IMR-90 (cell line): Measurements from ENCODE around the gene MTCP1. TPM values are rescaled to one million over a fixed set of nuclear protein-coding genes. Genes with fewer than 3 reads are reported as not detected.

Experiments
- ATAC-seq: fragments of 200-7000 bp; cut with Tn5 transposase; 2 replicates; pipeline ENCODE4 v1.9.1; 2020; ENCODE audit warnings: low read depth, mild to moderate bottlenecking, moderate library complexity
- BruUV-seq: library from RNA; stranded (reverse); fragments of 400-500 nt; replicated peaks from 2 replicates; lab custom pipeline; 2021; lab: Mats Ljungman, UMichigan
- CTCF ChIA-PET: fragments of 300-600 bp; formaldehyde crosslinking; extraction: SDS; loops from one replicate; lab custom pipeline; 2021; ENCODE audit warnings: antibody characterized with exemption; lab: Yijun Ruan, JAX
- POLR2A ChIA-PET: fragments of 300-600 bp; sonication (Branson Sonifier 250); formaldehyde crosslinking; loops from one replicate; lab custom pipeline; 2022; ENCODE audit warnings: antibody characterized with exemption; ENCODE audit not compliant: unreplicated experiment; lab: Charles Lee
- DNase-seq: peaks from one replicate; pipeline ENCODE4 v3.0.0; 2013
- H2AFZ ChIP-seq: replicated peaks from 2 replicates; pipeline ENCODE3; 2013; ENCODE audit warnings: low read length, mild to moderate bottlenecking; ENCODE audit not compliant: poor library complexity
- H2AK5ac ChIP-seq: 2 replicates; pipeline ENCODE4 v1.6.1; 2013; ENCODE audit warnings: low read depth, low read length, inconsistent platforms
- H2AK9ac ChIP-seq: replicated peaks from 2 replicates; pipeline ENCODE3; 2013; ENCODE audit warnings: mild to moderate bottlenecking, low read depth, low read length, moderate library complexity; ENCODE audit not compliant: poor library complexity
- H2BK120ac ChIP-seq: 2 replicates; pipeline ENCODE4 v1.6.1; 2013; ENCODE audit warnings: low read depth, low read length, inconsistent platforms
- H2BK15ac ChIP-seq: 3 replicates; pipeline ENCODE4 v1.6.1; 2013; ENCODE audit warnings: low read depth, low read length, inconsistent platforms
- H2BK20ac ChIP-seq: 2 replicates; pipeline ENCODE4 v1.6.1; 2013; ENCODE audit warnings: low read depth, mild to moderate bottlenecking, inconsistent platforms, low read length, moderate library complexity
- H2BK5ac ChIP-seq: 2 replicates; pipeline ENCODE4 v1.6.1; 2013; ENCODE audit warnings: mild to moderate bottlenecking, low read depth, low read length, inconsistent platforms; ENCODE audit not compliant: poor library complexity, severe bottlenecking
- H3K14ac ChIP-seq: replicated peaks from 2 replicates; pipeline ENCODE4 v1.6.1; 2013; ENCODE audit warnings: low read depth, low read length, inconsistent platforms
- H3K18ac ChIP-seq: 2 replicates; pipeline ENCODE4 v1.6.1; 2013; ENCODE audit warnings: low read depth, low read length, control low read depth
- H3K23ac ChIP-seq: 2 replicates; pipeline ENCODE4 v1.6.1; 2013; ENCODE audit warnings: low read depth, low read length, inconsistent platforms
- H3K27ac ChIP-seq: 2 replicates; pipeline ENCODE4 v1.5.1; 2013; ENCODE audit warnings: mild to moderate bottlenecking, control low read depth, low read length; ENCODE audit not compliant: insufficient read depth
- H3K27me3 ChIP-seq: 2 replicates; pipeline ENCODE4 v1.6.1; 2013; ENCODE audit warnings: low read length; ENCODE audit not compliant: control insufficient read depth, insufficient read depth
- H3K36me3 ChIP-seq: 2 replicates; pipeline ENCODE4 v1.6.1; 2013; ENCODE audit warnings: low read length, mixed read lengths; ENCODE audit not compliant: control insufficient read depth, insufficient read depth
- H3K4ac ChIP-seq: 2 replicates; pipeline ENCODE4 v1.6.1; 2013; ENCODE audit warnings: low read depth, low read length, inconsistent platforms
- H3K4me1 ChIP-seq: 2 replicates; pipeline ENCODE4 v1.6.1; 2013; ENCODE audit warnings: low read length, mixed read lengths; ENCODE audit not compliant: control insufficient read depth, insufficient read depth
- H3K4me2 ChIP-seq: 2 replicates; pipeline ENCODE4 v1.6.1; 2013; ENCODE audit warnings: low read depth, mild to moderate bottlenecking, control low read depth, low read length, moderate library complexity
- H3K4me3 ChIP-seq: 2 replicates; pipeline ENCODE4 v1.5.1; 2013; ENCODE audit warnings: low read depth, mild to moderate bottlenecking, control low read depth, low read length, moderate library complexity; ENCODE audit not compliant: insufficient read depth
- H3K56ac ChIP-seq: 2 replicates; pipeline ENCODE4 v1.6.1; 2013; ENCODE audit warnings: low read length, inconsistent platforms; ENCODE audit not compliant: insufficient read depth; ENCODE audit errors: extremely low read depth
- H3K79me1 ChIP-seq, 2 experiments: 2 replicates each; pipeline ENCODE4 v1.6.1; 2013; ENCODE audit warnings: low read length in 2 of 2, inconsistent platforms in 1 of 2, low read depth in 1 of 2
- H3K9ac ChIP-seq: 2 replicates; pipeline ENCODE4 v1.6.1; 2013; ENCODE audit warnings: low read depth, low read length, control low read depth
- H3K9me1 ChIP-seq: 2 replicates; pipeline ENCODE4 v1.6.1; 2013; ENCODE audit warnings: low read length, inconsistent platforms; ENCODE audit not compliant: insufficient read depth
- H3K9me3 ChIP-seq: 2 replicates; pipeline ENCODE4 v1.6.1; 2013; ENCODE audit warnings: low read length; ENCODE audit not compliant: control insufficient read depth, insufficient read depth
- H4K20me1 ChIP-seq: 2 replicates; pipeline ENCODE4 v1.6.1; 2013; ENCODE audit warnings: low read length, inconsistent platforms; ENCODE audit not compliant: insufficient read depth
- H4K5ac ChIP-seq: 2 replicates; pipeline ENCODE4 v1.6.1; 2013; ENCODE audit warnings: mild to moderate bottlenecking, low read depth, low read length, control low read depth
- H4K8ac ChIP-seq, 2 experiments: 2 replicates each; pipeline ENCODE4 v1.6.1; 2013; ENCODE audit warnings: low read depth in 2 of 2, low read length in 2 of 2, control low read depth in 1 of 2, inconsistent platforms in 1 of 2
- H4K91ac ChIP-seq: 2 replicates; pipeline ENCODE4 v1.6.1; 2013; ENCODE audit warnings: low read depth, low read length, inconsistent platforms; ENCODE audit not compliant: insufficient read depth
- MAFK ChIP-seq: IDR thresholded peaks from 2 replicates; pipeline ENCODE4 v1.6.1; 2012; ENCODE audit warnings: low read depth, low read length, improper control_type of control experiment
- NFE2L2 ChIP-seq: fragments of 150-350 bp; IDR thresholded peaks from 2 replicates; pipeline ENCODE4 v1.6.1; 2016; ENCODE audit warnings: low read depth, mild to moderate bottlenecking, low read length
- RAD21 ChIP-seq: IDR thresholded peaks from 2 replicates; pipeline ENCODE4 v1.6.1; 2012; ENCODE audit warnings: low read length, improper control_type of control experiment
- SMC3 ChIP-seq: fragments of 150-350 bp; IDR thresholded peaks from 2 replicates; pipeline ENCODE4 v1.6.1; 2016; ENCODE audit warnings: low read depth, mild to moderate bottlenecking, antibody characterized with exemption, low read length, moderate library complexity
- dilution Hi-C: fragments of 300-500 bp; cut with HindIII; formaldehyde crosslinking; loops from one replicate; pipeline ENCODE4 v1.14.3; 2018; ENCODE audit warnings: low sequenced_read_pairs; ENCODE audit not compliant: unreplicated experiment
- in situ Hi-C: fragments of 300-500 bp; cut with MboI; formaldehyde crosslinking; loops from 3 replicates; pipeline ENCODE4 v1.14.3; 2019; ENCODE audit warnings: low sequenced_read_pairs, inconsistent platforms, mixed read lengths
- intact Hi-C: fragments of 100-400 bp; cut with micrococcal nuclease; formaldehyde crosslinking; loops from 2 replicates; pipeline ENCODE4 v1.10.0; 2022
- polyA plus RNA-seq, 3 experiments: library from polyadenylated mRNA; depleted of rRNA; stranded (reverse); fragments of >200 nt; gene quantifications; 2 replicates each; pipeline ENCODE4 v1.2.3, GENCODE V29; 2012; ENCODE audit warnings: low replicate concordance in 1 of 3
- total RNA-seq: library from RNA; depleted of rRNA; stranded (reverse); fragments of >200 nt; gene quantifications from 2 replicates; pipeline ENCODE4 v1.2.3, GENCODE V29; 2012
- TF ChIP-seq, protein P1 (sequence below): fragments of 150-350 bp; IDR thresholded peaks from 2 replicates; pipeline ENCODE4 v1.6.1; 2017; ENCODE audit warnings: mild to moderate bottlenecking, antibody characterized with exemption, low read length, low read depth

The MTCP1 gene
- total and polyA plus RNA-seq, 2 of the 4 experiments (the other 2 are of a cell fraction), result 0.54 to 4.2 TPM

GRCh38 chrX:155108427-155108826, 37.5 kb upstream of the MTCP1 start:
- no peak overlapping the region for H3K56ac ChIP-seq
- no peak overlapping the region for H2AK9ac ChIP-seq
- H3K4ac ChIP-seq, result no peak overlapping the region
- POLR2A ChIA-PET, result no interaction called here
- no peak overlapping the region for H2BK5ac ChIP-seq
- H2BK15ac ChIP-seq, result no peak overlapping the region
- no peak overlapping the region for H4K8ac ChIP-seq
- CTCF ChIA-PET, result interaction anchor here (1.5 kb wide), 1 partner anchor 40 kb away, joined by 4 read pairs; no protein-coding TSS in a partner anchor
- in situ Hi-C loops, result no loop called here
- H3K9me3 ChIP-seq, result 0 out of 2 replicates have a peak, but pooled peaks cover 2% of the 10 kb centered on the region
- DNase-seq (no peak), ATAC-seq (no peak)
- H2AFZ ChIP-seq, result no peak overlapping the region
- H2BK20ac ChIP-seq, result no peak overlapping the region
- no peaks in the 10 kb centered on the region for H3K9me1 ChIP-seq
- no peaks in the 10 kb centered on the region for H3K4me1 ChIP-seq
- TF ChIP-seq SMC3 (no peak), RAD21 (no peak), NFE2L2 (no peak), MAFK (no peak)
- TF ChIP-seq, protein P1, sequence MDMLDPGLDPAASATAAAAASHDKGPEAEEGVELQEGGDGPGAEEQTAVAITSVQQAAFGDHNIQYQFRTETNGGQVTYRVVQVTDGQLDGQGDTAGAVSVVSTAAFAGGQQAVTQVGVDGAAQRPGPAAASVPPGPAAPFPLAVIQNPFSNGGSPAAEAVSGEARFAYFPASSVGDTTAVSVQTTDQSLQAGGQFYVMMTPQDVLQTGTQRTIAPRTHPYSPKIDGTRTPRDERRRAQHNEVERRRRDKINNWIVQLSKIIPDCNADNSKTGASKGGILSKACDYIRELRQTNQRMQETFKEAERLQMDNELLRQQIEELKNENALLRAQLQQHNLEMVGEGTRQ, result no peak
- H3K36me3 ChIP-seq, result 0 out of 2 replicates have a peak, but pooled peaks cover 1% of the 10 kb centered on the region
- H3K14ac ChIP-seq, result no peak overlapping the region
- dilution Hi-C loops, result no loop called here
- H3K4me3 ChIP-seq, result no peak overlapping the region
- H3K79me1 ChIP-seq, result no peaks in the 10 kb centered on the region
- no peak overlapping the region for H2BK120ac ChIP-seq
- BruUV-seq, result no TSS peak
- intact Hi-C loops, result no loop called here
- no peaks in the 10 kb centered on the region for H4K20me1 ChIP-seq
- no peak overlapping the region for H3K27ac ChIP-seq
- H3K18ac ChIP-seq, result no peak overlapping the region
- no peak overlapping the region for H3K9ac ChIP-seq
- no peak overlapping the region for H4K91ac ChIP-seq
- no peak overlapping the region for H2AK5ac ChIP-seq
- no peak overlapping the region for H3K4me2 ChIP-seq
- H4K5ac ChIP-seq, result no peak overlapping the region
- H3K23ac ChIP-seq, result no peak overlapping the region
- H3K27me3 ChIP-seq, result no peaks in the 10 kb centered on the region
